GM23338 (cell line): Measurements from ENCODE around the gene TXLNG.

Source experiments
- CREB1 ChIP-seq: fragments of 250-450 bp; sonication (Bioruptor Pico); IDR thresholded peaks from 2 replicates; pipeline ENCODE4 v1.5.0; 2020; ENCODE audit warnings: low read depth, mild to moderate bottlenecking, moderate library complexity
- ETS1 ChIP-seq: IDR thresholded peaks from 2 replicates; pipeline ENCODE4 v1.6.1; 2016; ENCODE audit warnings: antibody characterized with exemption
- EZH2 ChIP-seq: fragments of 200-600 bp; sonication (generic); IDR thresholded peaks from one replicate; pipeline ENCODE4 v1.8.0; 2017; ENCODE audit warnings: antibody characterized with exemption, mild to moderate bottlenecking, low read depth; ENCODE audit not compliant: unreplicated experiment
- EZH2phosphoT487 ChIP-seq: fragments of 200-600 bp; sonication (generic); IDR thresholded peaks from one replicate; pipeline ENCODE4 v1.8.1; 2018; ENCODE audit warnings: antibody characterized with exemption; ENCODE audit not compliant: unreplicated experiment
- JUNB ChIP-seq: IDR thresholded peaks from one replicate; pipeline ENCODE4 v1.6.1; 2016; ENCODE audit warnings: antibody characterized with exemption; ENCODE audit not compliant: unreplicated experiment
- NANOG ChIP-seq: IDR thresholded peaks from 2 replicates; pipeline ENCODE4 v1.6.1; 2016; ENCODE audit warnings: antibody characterized with exemption, borderline replicate concordance
- POLR2AphosphoS5 ChIP-seq: IDR thresholded peaks from 2 replicates; pipeline ENCODE4 v1.6.1; 2016; ENCODE audit warnings: antibody characterized with exemption, low read depth
- STAT1 ChIP-seq: IDR thresholded peaks from one replicate; pipeline ENCODE4 v1.6.1; 2016; ENCODE audit warnings: antibody characterized with exemption; ENCODE audit not compliant: unreplicated experiment
- ZNF114 ChIP-seq: fragments of 250-450 bp; sonication (Bioruptor Pico); IDR thresholded peaks from 2 replicates; pipeline ENCODE4 v1.5.0; 2020; ENCODE audit warnings: mild to moderate bottlenecking, moderate library complexity
- ZNF331 ChIP-seq: fragments of 250-450 bp; sonication (Bioruptor Pico); IDR thresholded peaks from 2 replicates; pipeline ENCODE4 v1.5.0; 2020; ENCODE audit warnings: low read depth, mild to moderate bottlenecking, moderate library complexity
- TF ChIP-seq, protein P1 (sequence below), 2 experiments: fragments of 200-600 bp in 1 of 2; sonication (generic) in 1 of 2; conservative IDR thresholded peaks; 2 replicates each; pipeline versions ENCODE4 v1.5.1 to v1.6.1; 2016 to 2017; ENCODE audit warnings: antibody characterized with exemption in 2 of 2, low read depth in 2 of 2, mild to moderate bottlenecking in 2 of 2, moderate library complexity in 1 of 2
- TF ChIP-seq, protein P2 (sequence below): IDR thresholded peaks from one replicate; pipeline ENCODE4 v1.6.1; 2018; ENCODE audit warnings: antibody characterized with exemption; ENCODE audit not compliant: unreplicated experiment

- TF ChIP-seq, protein P1, sequence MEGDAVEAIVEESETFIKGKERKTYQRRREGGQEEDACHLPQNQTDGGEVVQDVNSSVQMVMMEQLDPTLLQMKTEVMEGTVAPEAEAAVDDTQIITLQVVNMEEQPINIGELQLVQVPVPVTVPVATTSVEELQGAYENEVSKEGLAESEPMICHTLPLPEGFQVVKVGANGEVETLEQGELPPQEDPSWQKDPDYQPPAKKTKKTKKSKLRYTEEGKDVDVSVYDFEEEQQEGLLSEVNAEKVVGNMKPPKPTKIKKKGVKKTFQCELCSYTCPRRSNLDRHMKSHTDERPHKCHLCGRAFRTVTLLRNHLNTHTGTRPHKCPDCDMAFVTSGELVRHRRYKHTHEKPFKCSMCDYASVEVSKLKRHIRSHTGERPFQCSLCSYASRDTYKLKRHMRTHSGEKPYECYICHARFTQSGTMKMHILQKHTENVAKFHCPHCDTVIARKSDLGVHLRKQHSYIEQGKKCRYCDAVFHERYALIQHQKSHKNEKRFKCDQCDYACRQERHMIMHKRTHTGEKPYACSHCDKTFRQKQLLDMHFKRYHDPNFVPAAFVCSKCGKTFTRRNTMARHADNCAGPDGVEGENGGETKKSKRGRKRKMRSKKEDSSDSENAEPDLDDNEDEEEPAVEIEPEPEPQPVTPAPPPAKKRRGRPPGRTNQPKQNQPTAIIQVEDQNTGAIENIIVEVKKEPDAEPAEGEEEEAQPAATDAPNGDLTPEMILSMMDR (conservative IDR thresholded peaks at IDR 0.05; ENCODE audit: low read depth in 2 of 2), result no peak
- TF ChIP-seq EZH2phosphoT487 (no peak), EZH2 (no peak), POLR2AphosphoS5 (no peak), NANOG (no peak), CREB1 (no peak), JUNB (no peak), ZNF331 (CRISPR knock-in tag) (no peak), ETS1 (no peak), ZNF114 (CRISPR knock-in tag) (no peak), STAT1 (no peak)
- TF ChIP-seq, protein P2, sequence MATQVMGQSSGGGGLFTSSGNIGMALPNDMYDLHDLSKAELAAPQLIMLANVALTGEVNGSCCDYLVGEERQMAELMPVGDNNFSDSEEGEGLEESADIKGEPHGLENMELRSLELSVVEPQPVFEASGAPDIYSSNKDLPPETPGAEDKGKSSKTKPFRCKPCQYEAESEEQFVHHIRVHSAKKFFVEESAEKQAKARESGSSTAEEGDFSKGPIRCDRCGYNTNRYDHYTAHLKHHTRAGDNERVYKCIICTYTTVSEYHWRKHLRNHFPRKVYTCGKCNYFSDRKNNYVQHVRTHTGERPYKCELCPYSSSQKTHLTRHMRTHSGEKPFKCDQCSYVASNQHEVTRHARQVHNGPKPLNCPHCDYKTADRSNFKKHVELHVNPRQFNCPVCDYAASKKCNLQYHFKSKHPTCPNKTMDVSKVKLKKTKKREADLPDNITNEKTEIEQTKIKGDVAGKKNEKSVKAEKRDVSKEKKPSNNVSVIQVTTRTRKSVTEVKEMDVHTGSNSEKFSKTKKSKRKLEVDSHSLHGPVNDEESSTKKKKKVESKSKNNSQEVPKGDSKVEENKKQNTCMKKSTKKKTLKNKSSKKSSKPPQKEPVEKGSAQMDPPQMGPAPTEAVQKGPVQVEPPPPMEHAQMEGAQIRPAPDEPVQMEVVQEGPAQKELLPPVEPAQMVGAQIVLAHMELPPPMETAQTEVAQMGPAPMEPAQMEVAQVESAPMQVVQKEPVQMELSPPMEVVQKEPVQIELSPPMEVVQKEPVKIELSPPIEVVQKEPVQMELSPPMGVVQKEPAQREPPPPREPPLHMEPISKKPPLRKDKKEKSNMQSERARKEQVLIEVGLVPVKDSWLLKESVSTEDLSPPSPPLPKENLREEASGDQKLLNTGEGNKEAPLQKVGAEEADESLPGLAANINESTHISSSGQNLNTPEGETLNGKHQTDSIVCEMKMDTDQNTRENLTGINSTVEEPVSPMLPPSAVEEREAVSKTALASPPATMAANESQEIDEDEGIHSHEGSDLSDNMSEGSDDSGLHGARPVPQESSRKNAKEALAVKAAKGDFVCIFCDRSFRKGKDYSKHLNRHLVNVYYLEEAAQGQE, result no peak
These were observed 797 bp downstream of the TXLNG start for GRCh38 chrX:16786791-16787735.
